Cardiac septum (tissue), 1 donor: ENCODE data around the gene LEAP2. TPM values are rescaled to one million over a fixed set of nuclear protein-coding genes. Genes with fewer than 3 reads are reported as not detected.
A peak's percentile ranks its signal among the peaks of the same experiment; 100 is the strongest.

Experiments used
- DNase-seq: peaks from one replicate; pipeline ENCODE4 v3.0.0-alpha.2; 2020; ENCODE audit warnings: low spot score
- intact Hi-C: fragments of 100-400 bp; cut with DNase I; formaldehyde crosslinking; loops from one replicate; pipeline ENCODE4 v1.14.0; 2022
- long read RNA-seq: library from polyadenylated mRNA; unstranded; transcript quantifications from one replicate; pipeline ENCODE4 v2.0.0, GENCODE V29; 2021
- total RNA-seq: library from RNA; stranded (reverse); fragmentation: NEBNext Ultra II Directional; extraction: Animal tissue kit (Norgen Biotek cat#: 25700); gene quantifications from one replicate; pipeline ENCODE4 v1.2.1, GENCODE V29; 2021
- donor health status: DM: no; HTN: no; CAD: no.

Gene LEAP2
- total RNA-seq: 2.2 TPM
- long read RNA-seq, partial matches to known transcripts: 0 of 2 reads
- long read RNA-seq, other reads (novel, unspliced or antisense): 2 of 2 reads

- intact Hi-C loops: no loop called here
- no peak for DNase-seq
Measured at GRCh38 chr5:132873119-132873929, at the start of gene LEAP2. LEAP2 (plus strand) TSS chr5:132873668; CDS start chr5:132873695, 27 bp downstream.

DNA sequence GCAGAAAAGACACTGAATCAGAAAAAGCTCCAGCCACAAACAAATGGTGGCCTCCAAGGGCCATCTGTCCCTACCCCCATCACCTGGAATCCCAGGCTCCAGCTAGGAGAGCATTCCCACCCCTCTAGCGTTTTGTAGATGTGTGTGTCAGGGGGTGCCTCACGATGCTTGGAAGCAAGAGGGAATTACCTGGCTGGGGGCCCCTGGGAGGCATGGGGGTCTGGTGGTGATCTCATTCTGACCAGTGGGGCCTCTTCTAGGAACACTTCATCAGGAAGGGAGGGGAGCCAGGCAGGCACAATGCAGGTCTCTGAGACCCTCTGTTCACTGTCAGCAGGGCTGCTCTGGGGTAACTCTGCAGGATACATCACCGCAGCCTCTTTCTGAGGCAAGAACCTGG, 49.0 kb upstream of the LEAP2 start:
- no peak for DNase-seq
- intact Hi-C loops: loop anchor here (5.0 kb wide), 3 partner anchors 47 to 437 kb away; partner anchors contain the start of gene SEPTIN8

DNA sequence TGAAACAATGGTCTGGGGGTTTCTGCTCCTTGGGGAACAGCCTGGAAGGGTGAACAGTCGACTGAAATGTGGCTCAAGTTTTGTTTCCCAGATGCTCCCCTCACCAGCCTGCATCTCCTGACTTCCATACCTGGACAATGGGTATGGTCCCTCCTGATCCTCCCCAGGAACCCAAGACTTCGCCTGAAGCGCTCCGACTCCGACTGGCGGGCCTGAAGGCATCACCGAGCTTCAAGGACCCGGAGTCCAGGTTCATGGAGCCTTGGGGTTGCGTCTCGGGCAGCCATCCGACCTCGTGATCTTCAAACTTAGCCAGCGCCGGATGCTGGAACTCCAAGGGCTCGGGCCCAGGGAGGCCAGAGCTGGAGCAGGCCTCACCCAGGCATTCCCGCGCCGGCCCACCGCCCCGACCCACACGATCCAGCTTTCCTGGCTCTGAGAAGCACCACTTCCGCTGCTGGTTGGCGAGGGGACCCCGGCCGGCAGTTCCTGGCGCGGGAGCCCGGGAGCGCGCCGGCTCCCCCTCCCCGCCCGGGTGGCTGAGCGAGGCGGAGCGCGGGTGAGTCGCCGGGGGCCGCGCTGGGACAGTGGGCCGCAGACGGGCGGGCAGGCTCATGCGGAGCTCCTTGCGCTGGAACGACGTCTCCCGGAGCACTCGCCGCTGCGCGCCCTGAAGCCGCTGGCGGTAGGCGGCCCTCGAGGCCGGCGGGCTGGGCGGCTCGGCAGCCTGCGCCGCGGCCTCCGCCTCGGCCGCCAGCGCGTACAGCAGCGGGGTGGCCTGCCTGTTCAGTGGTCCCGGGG, 48.2 kb upstream of the LEAP2 start:
- intact Hi-C loops: loop anchor here (5.0 kb wide), 1 partner anchor 137 kb away; the partner anchor contains the start of gene AFF4
- no peak for DNase-seq

- intact Hi-C loops: loop anchor here (5.0 kb wide), 1 partner anchor 136 kb away; the partner anchor contains the start of gene AFF4
- no peak for DNase-seq
Measured at GRCh38 chr5:132825834-132826391, 47.6 kb upstream of the LEAP2 start.

DNA sequence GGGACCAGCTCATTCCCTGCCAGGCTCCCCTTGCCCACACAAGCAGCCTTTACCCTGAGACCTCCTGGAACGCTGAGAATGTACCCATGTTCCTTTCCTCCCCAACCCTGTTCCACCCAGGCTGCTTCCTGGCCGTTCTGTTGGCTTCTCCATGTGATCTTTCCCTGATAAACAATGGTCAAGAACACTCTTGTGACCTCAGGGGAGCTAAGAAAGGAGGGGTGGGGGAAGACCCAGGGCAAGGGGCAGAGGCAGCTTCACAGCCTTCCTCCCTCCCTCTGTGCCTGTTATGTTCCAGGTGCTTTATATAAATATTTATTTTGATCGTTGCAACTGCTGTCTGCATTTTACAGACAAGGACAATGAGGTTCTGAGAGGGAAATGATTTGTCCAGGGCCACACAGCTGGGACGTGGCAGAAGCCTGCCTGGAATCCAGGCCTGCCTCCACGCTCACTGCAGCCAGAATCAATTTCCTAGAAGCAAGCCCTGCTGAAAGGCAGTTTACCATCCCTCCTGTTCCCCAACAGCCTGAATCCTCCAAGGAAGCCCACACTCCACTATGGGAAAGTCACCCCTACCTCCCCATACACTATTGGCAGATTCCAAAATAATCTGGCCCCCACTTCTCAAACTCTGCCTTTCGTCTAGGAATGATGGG, 46.9 kb upstream of the LEAP2 start:
- intact Hi-C loops: loop anchor here (5.0 kb wide), 1 partner anchor 136 kb away; the partner anchor contains the start of gene AFF4
- DNase-seq: no peak

- intact Hi-C loops: loop anchor here (5.0 kb wide), 1 partner anchor 134 kb away; the partner anchor contains the start of gene AFF4
- no peak for DNase-seq
Measured at GRCh38 chr5:132827943-132828673, 45.4 kb upstream of the LEAP2 start.

GRCh38 chr5:132828846-132829494, 44.5 kb upstream of the LEAP2 start:
- intact Hi-C loops: loop anchor here (5.0 kb wide), 1 partner anchor 133 kb away; the partner anchor contains the start of gene AFF4

GRCh38 chr5:132829742-132830435, 43.6 kb upstream of the LEAP2 start:
- intact Hi-C loops: loop anchor here (1.0 to 5.0 kb wide), 3 partner anchors 37 to 132 kb away; partner anchors contain the start of genes AFF4, GDF9 and UQCRQ
- DNase-seq: peak; percentile 89

More at GRCh38 chr5:132828846-132829494, 44.5 kb upstream of the LEAP2 start:
- DNase-seq: no peak

- intact Hi-C loops: loop anchor here (1.0 to 2.0 kb wide), 2 partner anchors 36 to 53 kb away; partner anchors contain the start of genes GDF9 and UQCRQ
- peak; percentile 82 for DNase-seq
Measured at GRCh38 chr5:132830436-132831094, 42.9 kb upstream of the LEAP2 start, which contains the start of gene SHROOM1. SHROOM1 (minus strand) TSS chr5:132830647; CDS start chr5:132826140, 4,507 bp downstream.

DNA sequence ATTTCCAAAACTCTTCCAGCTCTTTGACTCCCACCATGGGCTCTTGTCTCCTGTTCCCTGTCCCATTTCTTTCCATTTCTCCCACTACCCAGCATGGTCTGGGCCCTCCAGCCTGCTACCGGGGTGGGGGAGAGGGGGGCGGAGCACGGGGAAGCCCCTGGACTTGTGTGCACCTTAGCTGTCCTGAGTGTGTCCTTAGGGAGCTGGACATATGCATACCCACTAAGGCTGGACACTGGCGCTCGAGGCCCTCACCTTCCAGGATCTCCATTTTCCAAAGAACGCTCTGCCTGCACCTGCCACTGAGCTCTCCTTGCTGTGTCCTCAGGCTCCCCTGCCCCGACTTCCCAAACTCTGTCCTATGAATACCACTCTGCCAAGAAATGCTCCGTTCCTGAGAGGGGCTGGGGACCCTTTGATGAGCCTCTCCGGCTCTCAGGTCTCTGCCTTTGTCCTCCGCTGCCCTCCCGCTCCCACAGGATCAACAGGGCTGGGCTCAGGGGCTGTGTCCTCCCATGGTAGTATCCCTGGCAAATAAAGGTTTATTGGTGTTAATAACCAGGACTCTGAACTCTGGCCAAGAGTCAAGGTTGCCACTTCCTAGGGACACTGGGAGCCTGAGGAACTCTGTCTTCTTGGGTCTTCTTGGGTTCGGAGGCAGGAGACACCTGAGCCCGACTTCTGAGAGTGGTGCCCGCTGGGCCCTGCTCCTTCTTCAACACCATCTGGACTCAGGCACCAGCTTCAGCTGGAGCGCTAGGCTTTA, 42.2 kb upstream of the LEAP2 start:
- intact Hi-C loops: loop anchor here (2.0 kb wide), 1 partner anchor 36 kb away; the partner anchor contains the start of genes GDF9 and UQCRQ
- DNase-seq: no peak

DNA sequence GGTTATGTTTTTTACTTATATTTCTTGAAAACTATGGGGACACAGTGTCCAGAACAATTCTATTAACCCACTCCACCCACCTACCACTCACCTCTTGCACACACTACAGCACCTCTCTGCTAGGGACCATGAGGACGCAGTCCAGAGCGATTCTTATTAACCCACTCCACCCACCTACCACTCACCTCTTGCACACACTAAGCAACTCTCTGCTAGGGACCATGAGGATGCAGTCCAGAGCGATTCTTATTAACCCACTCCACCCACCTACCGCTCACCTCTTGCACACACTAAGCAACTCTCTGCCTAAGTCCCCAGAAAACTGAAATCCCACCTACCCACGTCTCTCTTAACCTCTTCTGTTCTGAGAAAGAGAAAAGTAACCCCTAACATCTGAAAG, 40.9 kb upstream of the LEAP2 start:
- intact Hi-C loops: no loop called here

GRCh38 chr5:132834057-132834456, 39.4 kb upstream of the LEAP2 start:
- no peak for DNase-seq
- intact Hi-C loops: no loop called here

More for the DNA sequence above, 40.9 kb upstream of the LEAP2 start:
- no peak for DNase-seq

- intact Hi-C loops: no loop called here
- no peak for DNase-seq
Measured at GRCh38 chr5:132836852-132837251, 36.6 kb upstream of the LEAP2 start.

- intact Hi-C loops: no loop called here
- DNase-seq: no peak
Measured at GRCh38 chr5:132837868-132838267, 35.6 kb upstream of the LEAP2 start.

DNA sequence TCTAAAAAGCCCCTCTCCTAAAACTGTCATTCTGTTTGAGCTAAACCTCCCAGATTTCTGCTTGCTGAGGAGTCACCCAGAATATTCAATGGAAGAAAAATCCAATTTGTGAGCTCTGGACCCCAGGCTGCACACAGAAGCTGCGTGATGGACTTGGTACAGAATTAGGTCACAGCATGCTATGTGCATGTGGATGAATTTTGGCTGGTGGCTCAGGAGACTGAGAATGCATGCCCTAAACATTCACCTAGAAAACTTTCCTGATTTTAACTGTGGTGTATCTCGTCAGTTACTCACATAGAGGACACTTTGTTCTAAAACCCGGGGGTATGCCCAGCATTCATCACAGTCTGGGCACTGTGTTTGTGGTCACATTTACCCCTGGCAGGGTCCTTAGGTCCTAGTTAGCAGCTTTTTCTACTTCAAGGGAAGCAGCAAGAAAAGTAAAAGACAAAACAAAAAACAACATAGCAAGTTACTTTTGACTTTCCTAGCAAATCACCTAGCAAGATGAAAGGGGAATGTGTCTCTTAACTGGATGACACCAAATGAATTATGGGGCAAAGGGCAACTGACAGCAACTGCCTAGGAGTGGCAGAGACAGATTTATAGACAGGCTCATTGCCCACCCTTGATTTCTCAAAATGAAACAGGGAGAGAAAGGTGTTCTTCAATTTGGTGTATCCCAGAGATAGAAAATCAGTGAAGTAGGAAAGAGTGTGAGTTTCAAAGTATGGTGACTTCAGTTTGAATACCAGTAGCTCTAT, 34.8 kb upstream of the LEAP2 start:
- intact Hi-C loops: no loop called here
- no peak for DNase-seq
